Hepatocyte (in vitro differentiated cells): ENCODE data around the gene CMKLR1. TPM values are rescaled to one million over a fixed set of nuclear protein-coding genes. Genes with fewer than 3 reads are reported as not detected.
A peak's percentile ranks its signal among the peaks of the same experiment; 100 is the strongest.

Experiments
- DNase-seq: peaks from one replicate; pipeline ENCODE4 v3.0.0-alpha.2; 2016; ENCODE audit warnings: low spot score
- H2AFZ ChIP-seq: fragments of 200-600 bp; sonication (generic); 2 replicates; pipeline ENCODE4 v1.6.0; 2016; ENCODE audit warnings: antibody characterized with exemption, mild to moderate bottlenecking
- H3K27ac ChIP-seq: fragments of 200-600 bp; sonication (generic); 2 replicates; pipeline ENCODE4 v1.5.1; 2016; ENCODE audit warnings: mild to moderate bottlenecking
- H3K27me3 ChIP-seq: fragments of 200-600 bp; sonication (generic); 2 replicates; pipeline ENCODE4 v1.6.1; 2016
- H3K36me3 ChIP-seq: fragments of 200-600 bp; sonication (generic); replicated peaks from 2 replicates; pipeline ENCODE4 v1.5.1; 2016; ENCODE audit warnings: low read depth; ENCODE audit not compliant: insufficient read depth
- H3K4me1 ChIP-seq: fragments of 200-600 bp; sonication (generic); 2 replicates; pipeline ENCODE4 v1.5.1; 2016; ENCODE audit warnings: mild to moderate bottlenecking, moderate library complexity; ENCODE audit not compliant: insufficient read depth
- H3K4me2 ChIP-seq: fragments of 200-600 bp; sonication (generic); 2 replicates; pipeline ENCODE4 v1.6.0; 2016
- H3K4me3 ChIP-seq: fragments of 200-600 bp; sonication (generic); 2 replicates; pipeline ENCODE4 v1.5.1; 2016; ENCODE audit warnings: mild to moderate bottlenecking
- H3K79me2 ChIP-seq: fragments of 200-600 bp; sonication (generic); 2 replicates; pipeline ENCODE4 v1.6.0; 2017; ENCODE audit warnings: mild to moderate bottlenecking
- H3K9me2 ChIP-seq: fragments of 200-600 bp; sonication (generic); replicated peaks from 2 replicates; pipeline ENCODE4 v1.6.0; 2017; ENCODE audit warnings: mild to moderate bottlenecking; ENCODE audit not compliant: insufficient read depth
- H3K9me3 ChIP-seq: fragments of 200-600 bp; sonication (generic); 2 replicates; pipeline ENCODE4 v1.5.1; 2016; ENCODE audit warnings: low read depth, mild to moderate bottlenecking
- H4K20me1 ChIP-seq: fragments of 200-600 bp; sonication (generic); 2 replicates; pipeline ENCODE4 v1.6.0; 2016; ENCODE audit warnings: mild to moderate bottlenecking; ENCODE audit not compliant: insufficient read depth, poor library complexity, severe bottlenecking
- EZH2 ChIP-seq: fragments of 200-600 bp; sonication (generic); IDR thresholded peaks from 2 replicates; pipeline ENCODE4 v1.6.1; 2016; ENCODE audit warnings: antibody characterized with exemption, mild to moderate bottlenecking, borderline replicate concordance
- EZH2phosphoT487 ChIP-seq: fragments of 200-600 bp; sonication (generic); IDR thresholded peaks from one replicate; pipeline ENCODE4 v1.6.1; 2018; ENCODE audit warnings: antibody characterized with exemption, mild to moderate bottlenecking, low read depth, moderate library complexity; ENCODE audit not compliant: unreplicated experiment, severe bottlenecking
- WGBS: methylation state at CpG from one replicate; pipeline ENCODE4 v1.1.6; 2016; ENCODE audit warnings: low lambda C conversion rate; ENCODE audit errors: missing lambda C conversion rate; 5-methylcytosine and 5-hydroxymethylcytosine counted together
- polyA plus RNA-seq: library from polyadenylated mRNA; unstranded; fragments of >200 nt; fragmentation: Nextera tagmentation; extraction: Ambion mirVana; gene quantifications from 2 replicates; pipeline ENCODE4 v1.2.1, GENCODE V29; 2016
- total RNA-seq: library from RNA; depleted of rRNA; stranded (reverse); fragments of >200 nt; gene quantifications from 2 replicates; pipeline ENCODE4 v1.2.3, GENCODE V29; 2014
- TF ChIP-seq, protein P1 (sequence below): fragments of 200-600 bp; sonication (generic); IDR thresholded peaks from 2 replicates; pipeline ENCODE4 v1.5.1; 2016; ENCODE audit warnings: antibody characterized with exemption, mild to moderate bottlenecking; ENCODE audit not compliant: poor library complexity

CMKLR1 gene
- total and polyA plus RNA-seq, 2 experiments from 2014 or later: 2.2 to 3.1 TPM

DNA sequence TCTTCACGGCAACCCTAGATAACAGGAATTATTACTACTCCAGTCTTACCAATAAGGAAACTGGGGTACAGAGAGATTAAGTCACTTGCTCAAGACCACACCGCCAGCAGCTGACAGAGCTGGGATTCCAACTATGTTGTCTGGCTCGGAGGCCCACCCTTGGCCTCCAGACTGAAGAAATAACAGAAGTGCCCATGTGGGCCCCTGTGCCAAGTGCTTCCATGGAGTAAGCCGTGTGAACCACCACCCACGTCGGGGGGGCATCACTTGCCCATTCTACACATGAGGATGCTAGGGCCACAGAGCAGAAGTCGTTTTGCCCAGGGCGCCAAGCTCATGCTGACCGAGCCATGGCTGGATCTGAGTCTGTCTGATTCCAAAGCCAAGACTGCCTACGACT lies 926 bp upstream of the CMKLR1 start:
- no peaks in the 10 kb centered on the region for H3K4me1 ChIP-seq
- H3K4me2 ChIP-seq: no peak overlapping the region
- no peaks in the 10 kb centered on the region for H3K9me3 ChIP-seq
- no peaks in the 10 kb centered on the region for H3K36me3 ChIP-seq
- no peaks in the 10 kb centered on the region for H3K79me2 ChIP-seq
- H3K27me3 ChIP-seq: peaks cover 26% of the 10 kb centered on the region
- DNase-seq: no peak
- H3K4me3 ChIP-seq: no peak overlapping the region
- H3K27ac ChIP-seq: no peak overlapping the region
- H2AFZ ChIP-seq: no peak overlapping the region
- no peaks in the 10 kb centered on the region for H3K9me2 ChIP-seq
- no peaks in the 10 kb centered on the region for H4K20me1 ChIP-seq
- 87% methylated on average over 10 of the region's 10 CpGs for WGBS
- TF ChIP-seq EZH2phosphoT487: no peak
- no peak for TF ChIP-seq EZH2
- TF ChIP-seq, protein P1, sequence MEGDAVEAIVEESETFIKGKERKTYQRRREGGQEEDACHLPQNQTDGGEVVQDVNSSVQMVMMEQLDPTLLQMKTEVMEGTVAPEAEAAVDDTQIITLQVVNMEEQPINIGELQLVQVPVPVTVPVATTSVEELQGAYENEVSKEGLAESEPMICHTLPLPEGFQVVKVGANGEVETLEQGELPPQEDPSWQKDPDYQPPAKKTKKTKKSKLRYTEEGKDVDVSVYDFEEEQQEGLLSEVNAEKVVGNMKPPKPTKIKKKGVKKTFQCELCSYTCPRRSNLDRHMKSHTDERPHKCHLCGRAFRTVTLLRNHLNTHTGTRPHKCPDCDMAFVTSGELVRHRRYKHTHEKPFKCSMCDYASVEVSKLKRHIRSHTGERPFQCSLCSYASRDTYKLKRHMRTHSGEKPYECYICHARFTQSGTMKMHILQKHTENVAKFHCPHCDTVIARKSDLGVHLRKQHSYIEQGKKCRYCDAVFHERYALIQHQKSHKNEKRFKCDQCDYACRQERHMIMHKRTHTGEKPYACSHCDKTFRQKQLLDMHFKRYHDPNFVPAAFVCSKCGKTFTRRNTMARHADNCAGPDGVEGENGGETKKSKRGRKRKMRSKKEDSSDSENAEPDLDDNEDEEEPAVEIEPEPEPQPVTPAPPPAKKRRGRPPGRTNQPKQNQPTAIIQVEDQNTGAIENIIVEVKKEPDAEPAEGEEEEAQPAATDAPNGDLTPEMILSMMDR: no peak

DNA sequence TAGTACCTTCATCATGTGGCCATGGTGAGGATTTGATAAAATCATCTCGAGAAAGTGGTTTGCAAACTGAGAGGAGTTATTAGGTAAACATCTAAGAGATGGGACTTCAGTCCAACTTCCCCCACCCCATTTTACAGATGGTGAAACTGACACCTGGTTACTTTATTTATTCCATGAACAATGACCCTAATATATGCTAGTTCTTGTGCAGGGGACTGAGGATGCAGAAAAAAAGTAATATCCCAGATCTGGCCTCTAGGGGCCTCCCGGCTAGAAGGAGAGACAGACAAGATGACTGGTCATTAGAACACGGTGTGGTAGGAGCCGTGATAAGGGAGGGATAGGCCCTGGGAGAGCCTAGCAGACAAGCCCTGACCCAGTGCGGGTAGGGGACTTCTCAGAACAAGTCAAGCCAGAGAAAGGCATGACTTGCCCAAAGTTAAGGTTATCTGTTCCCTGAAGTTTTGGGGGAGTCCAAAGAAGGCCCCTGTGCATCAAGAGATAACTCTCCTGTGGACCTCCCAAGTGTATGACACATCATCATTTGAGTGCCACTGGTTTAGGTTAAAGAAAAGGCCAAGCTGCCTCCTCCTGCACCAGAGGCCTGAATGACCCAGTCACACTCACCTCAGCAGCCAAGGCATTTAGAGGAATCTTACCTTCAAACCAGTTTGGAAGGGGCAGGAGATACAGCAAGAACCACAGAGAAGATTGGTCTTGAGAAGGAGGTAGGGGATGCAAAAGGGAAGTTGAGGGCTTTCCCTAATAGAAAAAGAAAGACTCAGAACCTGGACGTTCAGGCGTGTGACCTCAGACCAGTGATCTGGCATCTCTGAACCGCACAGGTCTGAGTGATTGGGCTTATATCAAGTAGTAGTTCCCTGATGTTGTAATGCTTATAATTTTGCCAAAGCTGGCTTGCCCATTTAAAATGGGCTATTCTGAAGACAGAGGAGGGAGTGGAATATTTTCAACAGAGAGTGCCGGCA lies 1.6 kb downstream of the CMKLR1 start:
- Histone ChIP-seq H3K4me2 (no peak overlapping the region), H3K27ac (no peak overlapping the region), H3K27me3 (peaks cover 26% of the 10 kb centered on the region), H3K36me3 (no peaks in the 10 kb centered on the region), H2AFZ (no peak overlapping the region), H3K79me2 (no peaks in the 10 kb centered on the region), H4K20me1 (no peaks in the 10 kb centered on the region), H3K4me3 (no peak overlapping the region), H3K9me3 (no peaks in the 10 kb centered on the region), H3K9me2 (no peaks in the 10 kb centered on the region), H3K4me1 (no peaks in the 10 kb centered on the region)
- TF ChIP-seq EZH2 (no peak), EZH2phosphoT487 (no peak)
- TF ChIP-seq, protein P1: peak; percentile 24
- peak; percentile 24 for DNase-seq
- 65% methylated on average over 9 of the region's 9 CpGs for WGBS

DNA sequence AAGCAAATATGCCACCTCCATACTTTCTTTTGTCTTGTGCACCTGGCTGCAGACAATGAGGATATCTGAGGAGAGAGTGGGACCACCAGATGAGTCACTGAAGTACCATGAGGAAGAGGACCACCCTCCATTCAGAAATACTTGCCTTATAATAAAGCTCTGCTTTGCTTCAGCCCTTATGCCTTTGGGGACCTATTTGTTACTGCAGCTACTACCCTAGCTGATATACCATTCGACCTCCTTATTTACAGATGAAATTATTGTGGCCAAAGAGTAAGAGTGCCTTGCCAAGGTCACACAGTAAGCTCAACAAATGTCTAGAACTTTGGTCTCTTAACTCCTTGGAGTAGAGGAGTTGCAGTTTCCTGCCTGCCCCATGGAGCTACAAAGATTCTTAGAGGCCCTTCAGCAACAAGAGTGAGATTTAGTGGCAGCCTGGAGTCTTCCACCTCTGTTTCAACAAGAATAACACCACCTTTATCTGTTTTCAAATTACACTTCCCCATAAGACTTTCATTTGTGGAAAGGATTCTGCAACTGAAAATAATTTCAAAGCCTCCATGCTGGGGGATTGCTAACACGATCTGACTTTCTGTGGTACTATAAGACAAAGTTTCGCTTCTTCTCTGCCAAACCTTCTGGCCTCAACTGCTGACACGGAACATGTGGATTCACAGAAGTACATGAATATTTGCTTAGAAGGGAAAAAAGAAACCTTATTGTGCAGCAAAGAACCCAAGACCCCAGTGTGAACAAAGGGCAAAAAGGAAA lies 3.6 kb downstream of the CMKLR1 start:
- Histone ChIP-seq H3K9me3 (no peaks in the 10 kb centered on the region), H3K36me3 (no peaks in the 10 kb centered on the region), H4K20me1 (no peaks in the 10 kb centered on the region), H3K79me2 (no peaks in the 10 kb centered on the region), H3K27ac (no peak overlapping the region), H3K4me2 (no peak overlapping the region), H3K9me2 (no peaks in the 10 kb centered on the region), H2AFZ (no peak overlapping the region), H3K27me3 (peaks cover 26% of the 10 kb centered on the region), H3K4me1 (no peaks in the 10 kb centered on the region), H3K4me3 (no peak overlapping the region)
- 89% methylated on average over 4 of the region's 4 CpGs for WGBS
- TF ChIP-seq, protein P1: no peak
- no peak for TF ChIP-seq EZH2
- TF ChIP-seq EZH2phosphoT487: no peak
- DNase-seq: no peak
